Measurements from ENCODE around the gene NDUFS7. TPM values are rescaled to one million over a fixed set of nuclear protein-coding genes. Genes with fewer than 3 reads are reported as not detected.

Gene NDUFS7
- total RNA-seq, 1 experiment from 2014 or later = 135 TPM

DNA sequence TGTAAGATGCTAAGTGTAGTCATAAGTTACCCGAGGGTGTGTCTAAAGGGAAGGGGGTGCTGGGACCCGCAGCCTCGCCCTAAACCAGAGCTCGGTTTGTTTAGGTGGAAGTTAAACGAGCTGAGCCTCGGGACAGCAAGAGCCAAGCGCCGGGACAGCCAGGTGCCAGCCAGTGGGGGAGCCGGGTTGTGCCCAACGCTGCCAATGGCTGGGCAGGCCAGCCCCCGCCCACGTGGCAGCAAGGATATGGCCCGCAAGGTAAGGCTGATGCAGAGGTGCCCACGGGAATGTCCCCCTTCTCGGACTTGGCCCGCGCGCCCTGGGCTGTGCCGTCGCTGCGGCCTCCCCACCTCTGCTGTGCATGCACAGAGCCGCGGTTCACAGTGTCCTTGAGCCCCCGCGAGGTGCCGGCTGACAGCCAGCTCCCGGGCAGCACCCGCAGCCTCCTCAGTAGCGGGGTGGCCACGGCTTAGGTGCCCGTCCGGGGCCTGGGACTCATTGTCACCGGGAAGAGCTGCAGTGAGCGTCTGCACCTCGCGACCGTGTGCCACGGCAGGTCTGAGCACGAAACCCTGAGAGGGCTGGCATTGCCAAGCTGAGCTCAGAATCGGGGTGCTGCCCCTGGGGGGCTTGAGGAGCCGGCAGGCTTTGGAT is 45.2 kb downstream of the NDUFS7 start:
- ChIA-PET CTCF (interaction anchor here (1.1 kb wide), 1 partner anchor 9 kb away, joined by 3 read pairs; no protein-coding TSS in a partner anchor), POLR2A (interaction anchor here (1.0 kb wide), 1 partner anchor 12 kb away, joined by 5 read pairs; no protein-coding TSS in a partner anchor)
- Mint-ChIP-seq H3K4me1 (ENCODE audit: insufficient read depth, unreplicated experiment) (no peaks in the 10 kb centered on the region), H3K27me3 (ENCODE audit: insufficient read depth, unreplicated experiment) (no peaks in the 10 kb centered on the region), H3K36me3 (ENCODE audit: insufficient read depth, unreplicated experiment) (peaks cover 90% of the 10 kb centered on the region), H3K27ac (ENCODE audit: low read depth, unreplicated experiment) (no peak overlapping the region), H3K4me3 (ENCODE audit: unreplicated experiment) (no peak overlapping the region), H3K9me3 (ENCODE audit: unreplicated experiment) (no peaks in the 10 kb centered on the region)
- DNase-seq (ENCODE audit: unreplicated experiment) = no peak
- intact Hi-C loops (cut with micrococcal nuclease) = no loop called here
- BruUV-seq (replicated peaks) = no TSS peak
- TF ChIP-seq CTCF (IDR thresholded peaks at IDR 0.05; ENCODE audit: unreplicated experiment) = no peak

DNA sequence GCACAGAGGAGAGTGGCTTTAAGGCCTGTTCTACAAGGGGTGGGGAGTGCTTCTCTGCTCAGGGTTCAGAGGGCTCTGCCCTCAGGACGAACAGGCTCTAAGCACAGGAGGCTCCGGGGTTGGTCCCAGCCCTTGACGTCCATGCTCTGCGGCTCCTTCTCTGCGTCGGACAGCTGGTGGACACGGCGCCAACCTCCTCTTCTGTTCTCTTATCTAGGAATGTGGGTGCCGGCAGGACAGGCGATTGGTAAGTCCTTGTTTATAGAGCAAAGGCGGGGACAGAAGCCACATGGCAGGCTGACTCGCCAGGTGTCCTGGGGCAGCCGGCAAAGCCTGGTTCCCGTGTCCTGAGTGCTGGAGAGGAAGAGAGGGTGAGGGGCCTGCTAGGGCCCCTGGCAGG is 46.0 kb downstream of the NDUFS7 start:
- Mint-ChIP-seq H3K27me3 (ENCODE audit: insufficient read depth, unreplicated experiment) (no peaks in the 10 kb centered on the region), H3K4me1 (ENCODE audit: insufficient read depth, unreplicated experiment) (no peaks in the 10 kb centered on the region), H3K36me3 (ENCODE audit: insufficient read depth, unreplicated experiment) (peaks cover 87% of the 10 kb centered on the region), H3K4me3 (ENCODE audit: unreplicated experiment) (no peak overlapping the region), H3K27ac (ENCODE audit: low read depth, unreplicated experiment) (no peak overlapping the region), H3K9me3 (ENCODE audit: unreplicated experiment) (no peaks in the 10 kb centered on the region)
- no TSS peak for BruUV-seq (replicated peaks)
- DNase-seq (ENCODE audit: unreplicated experiment) = no peak
- ChIA-PET POLR2A (interaction anchor here (0.5 to 1.0 kb wide), 2 partner anchors 13 to 633 kb away, joined by 3 to 5 read pairs; no protein-coding TSS in a partner anchor), CTCF (no interaction called here)
- intact Hi-C loops (cut with micrococcal nuclease) = no loop called here
- TF ChIP-seq CTCF (IDR thresholded peaks at IDR 0.05; ENCODE audit: unreplicated experiment) = no peak

- Mint-ChIP-seq H3K27me3 (ENCODE audit: insufficient read depth, unreplicated experiment) (no peaks in the 10 kb centered on the region), H3K4me3 (ENCODE audit: unreplicated experiment) (no peak overlapping the region), H3K4me1 (ENCODE audit: insufficient read depth, unreplicated experiment) (no peaks in the 10 kb centered on the region), H3K36me3 (ENCODE audit: insufficient read depth, unreplicated experiment) (peaks cover 87% of the 10 kb centered on the region), H3K9me3 (ENCODE audit: unreplicated experiment) (no peaks in the 10 kb centered on the region), H3K27ac (ENCODE audit: low read depth, unreplicated experiment) (no peak overlapping the region)
- CTCF ChIA-PET = no interaction called here
- no TSS peak for BruUV-seq (replicated peaks)
- no peak for DNase-seq (ENCODE audit: unreplicated experiment)
- intact Hi-C loops (cut with micrococcal nuclease) = no loop called here
- TF ChIP-seq CTCF (IDR thresholded peaks at IDR 0.05; ENCODE audit: unreplicated experiment) = no peak
- POLR2A ChIA-PET = interaction anchor here (0.5 kb wide), 1 partner anchor 633 kb away, joined by 3 read pairs; no protein-coding TSS in a partner anchor
Observed at GRCh38 chr19:1430246-1430645, 46.5 kb downstream of the NDUFS7 start.

DNA sequence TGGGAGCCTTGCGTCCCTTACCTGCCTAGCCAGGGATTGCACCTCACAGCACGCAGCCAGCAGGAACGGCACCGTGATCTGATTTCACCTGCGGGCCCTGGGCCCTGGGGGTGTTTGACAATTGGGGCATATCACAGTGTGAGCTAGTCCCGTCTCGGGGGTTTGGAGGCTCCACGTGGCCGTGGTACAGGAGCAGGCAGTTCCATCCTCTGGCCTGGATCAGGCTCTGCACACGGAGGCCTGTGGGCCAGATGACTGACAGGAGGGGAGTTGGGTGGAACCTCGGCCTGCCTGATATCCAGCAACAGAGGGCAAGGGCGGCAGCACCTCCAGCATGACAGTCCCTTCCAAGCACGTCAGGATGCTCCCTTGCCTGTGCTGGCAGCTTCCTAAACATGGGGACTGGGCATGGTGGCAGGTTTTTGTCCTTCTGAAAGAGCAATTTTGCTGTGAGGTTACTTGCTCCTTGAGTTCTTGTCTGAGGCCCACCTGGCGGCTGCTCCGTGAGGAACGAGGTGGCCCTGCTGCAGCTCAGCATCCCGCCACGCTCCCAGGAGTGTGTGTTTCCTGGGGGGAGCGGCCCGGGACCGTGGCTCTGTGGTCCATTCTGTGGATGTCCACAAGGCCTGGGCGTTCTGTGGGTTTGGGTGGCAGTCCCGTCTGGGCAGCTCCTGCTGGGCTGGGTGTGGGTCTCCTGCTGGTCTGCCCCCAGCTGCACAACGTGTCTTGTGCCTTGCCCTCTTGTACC is 48.2 kb downstream of the NDUFS7 start:
- no peak for DNase-seq (ENCODE audit: unreplicated experiment)
- H3K36me3 Mint-ChIP-seq (ENCODE audit: insufficient read depth, unreplicated experiment) = peaks cover 86% of the 10 kb centered on the region
- intact Hi-C loops (cut with micrococcal nuclease) = no loop called here

More for the DNA sequence above, 48.2 kb downstream of the NDUFS7 start:
- H3K9me3 Mint-ChIP-seq (ENCODE audit: unreplicated experiment) = no peaks in the 10 kb centered on the region
- H3K27ac Mint-ChIP-seq (ENCODE audit: low read depth, unreplicated experiment) = no peak overlapping the region
- no peak overlapping the region for H3K4me3 Mint-ChIP-seq (ENCODE audit: unreplicated experiment)
- no TSS peak for BruUV-seq (replicated peaks)
- no peak for TF ChIP-seq CTCF (IDR thresholded peaks at IDR 0.05; ENCODE audit: unreplicated experiment)
- no peaks in the 10 kb centered on the region for H3K27me3 Mint-ChIP-seq (ENCODE audit: insufficient read depth, unreplicated experiment)
- H3K4me1 Mint-ChIP-seq (ENCODE audit: insufficient read depth, unreplicated experiment) = no peaks in the 10 kb centered on the region
- ChIA-PET POLR2A (interaction anchor here (0.9 kb wide), 1 partner anchor 20 kb away, joined by 3 read pairs; no protein-coding TSS in a partner anchor), CTCF (interaction anchor here (0.6 kb wide), 1 partner anchor 117 kb away, joined by 3 read pairs; no protein-coding TSS in a partner anchor)
